ENCODE data around the gene ZCCHC24. TPM values are rescaled to one million over a fixed set of nuclear protein-coding genes. Genes with fewer than 3 reads are reported as not detected.

ZCCHC24 gene
- polyA plus RNA-seq (2013, experiment 1 of 2): 4.7 TPM
- 5.0 TPM for polyA plus RNA-seq (2013, experiment 2 of 2)

GRCh38 chr10:79445161-79445976, at the start of gene ZCCHC24:
Gene ZCCHC24 (minus strand): TSS chr10:79445624. CDS start chr10:79445440, 184 bp downstream.
- peak within 1 kb of the TSS; percentile 41 for H3K18ac ChIP-seq (ENCODE audit: low read length)
- DNase-seq: peak; percentile 99
- H3K27ac ChIP-seq (ENCODE audit: low read depth, low read length): peak within 1 kb of the TSS; percentile 49
- no CpG with 5 or more reads among the region's 95 CpGs for WGBS (ENCODE audit: extremely low coverage, insufficient coverage, low lambda C conversion rate)
- H3K36me3 ChIP-seq (ENCODE audit: control insufficient read depth, insufficient read depth, low read length): no peaks in the 10 kb centered on the region
- no peak within 1 kb of the TSS for H4K8ac ChIP-seq (ENCODE audit: low read depth, low read length)
- H3K4me3 ChIP-seq (ENCODE audit: low read length): peak within 1 kb of the TSS; percentile 51
- H3K79me2 ChIP-seq (ENCODE audit: control insufficient read depth, insufficient read depth, low read length): no peaks in the 10 kb centered on the region
- no peak within 1 kb of the TSS for H2BK120ac ChIP-seq (ENCODE audit: low read depth, low read length)
- H3K56ac ChIP-seq (ENCODE audit: low read length): peak within 1 kb of the TSS; percentile 85
- H3K27me3 ChIP-seq (ENCODE audit: insufficient read depth, low read length, poor library complexity): no peaks in the 10 kb centered on the region
- H2AK5ac ChIP-seq (ENCODE audit: low read length): no peak within 1 kb of the TSS
- H3K4ac ChIP-seq (ENCODE audit: low read depth, low read length): no peak within 1 kb of the TSS
- H3K4me1 ChIP-seq (ENCODE audit: control insufficient read depth, low read depth, low read length): peaks cover 14% of the 10 kb centered on the region
- no peak within 1 kb of the TSS for H4K5ac ChIP-seq (ENCODE audit: low read length)
- no peak within 1 kb of the TSS for H3K23ac ChIP-seq (ENCODE audit: low read length)
- H2BK5ac ChIP-seq (ENCODE audit: low read length): no peak within 1 kb of the TSS
- no peaks in the 10 kb centered on the region for H3K79me1 ChIP-seq (ENCODE audit: low read length)
- H3K4me2 ChIP-seq (ENCODE audit: low read length): peak within 1 kb of the TSS; percentile 90
- H2BK15ac ChIP-seq (replicated peaks; ENCODE audit: low read depth): no peak within 1 kb of the TSS
- peak within 1 kb of the TSS; percentile 75 for H3K9ac ChIP-seq (ENCODE audit: low read length)

- no CpG with 5 or more reads among the region's 1 CpG for WGBS (ENCODE audit: extremely low coverage, insufficient coverage, low lambda C conversion rate)
- no peaks in the 10 kb centered on the region for H3K79me2 ChIP-seq (ENCODE audit: control insufficient read depth, insufficient read depth, low read length)
- H3K4me3 ChIP-seq (ENCODE audit: low read length): no peak overlapping the region
Measured at GRCh38 chr10:79493806-79494205, 48.4 kb upstream of the ZCCHC24 start.

GRCh38 chr10:79492839-79493238, 47.4 kb upstream of the ZCCHC24 start:
- Histone ChIP-seq H3K18ac (ENCODE audit: low read length) (no peak overlapping the region), H3K4me1 (ENCODE audit: control insufficient read depth, low read depth, low read length) (peaks cover 2% of the 10 kb centered on the region), H2BK5ac (ENCODE audit: low read length) (no peak overlapping the region), H3K79me1 (ENCODE audit: low read length) (no peaks in the 10 kb centered on the region), H3K36me3 (ENCODE audit: control insufficient read depth, insufficient read depth, low read length) (no peaks in the 10 kb centered on the region), H3K9ac (ENCODE audit: low read length) (no peak overlapping the region), H2AK5ac (ENCODE audit: low read length) (no peak overlapping the region), H3K4ac (ENCODE audit: low read depth, low read length) (no peak overlapping the region), H3K79me2 (ENCODE audit: control insufficient read depth, insufficient read depth, low read length) (no peaks in the 10 kb centered on the region), H3K27me3 (ENCODE audit: insufficient read depth, low read length, poor library complexity) (no peaks in the 10 kb centered on the region), H4K5ac (ENCODE audit: low read length) (no peak overlapping the region), H3K23ac (ENCODE audit: low read length) (no peak overlapping the region), H3K4me2 (ENCODE audit: low read length) (no peak overlapping the region), H3K27ac (ENCODE audit: low read depth, low read length) (no peak overlapping the region), H4K8ac (ENCODE audit: low read depth, low read length) (no peak overlapping the region), H2BK120ac (ENCODE audit: low read depth, low read length) (no peak overlapping the region), H3K56ac (ENCODE audit: low read length) (no peak overlapping the region), H3K4me3 (ENCODE audit: low read length) (no peak overlapping the region), H2BK15ac (replicated peaks; ENCODE audit: low read depth) (no peak overlapping the region)
- DNase-seq: no peak
- no CpG with 5 or more reads among the region's 3 CpGs for WGBS (ENCODE audit: extremely low coverage, insufficient coverage, low lambda C conversion rate)

More at GRCh38 chr10:79493806-79494205, 48.4 kb upstream of the ZCCHC24 start:
- Histone ChIP-seq H4K8ac (ENCODE audit: low read depth, low read length) (no peak overlapping the region), H3K56ac (ENCODE audit: low read length) (no peak overlapping the region), H4K5ac (ENCODE audit: low read length) (no peak overlapping the region), H3K9ac (ENCODE audit: low read length) (no peak overlapping the region), H3K27me3 (ENCODE audit: insufficient read depth, low read length, poor library complexity) (no peaks in the 10 kb centered on the region), H3K27ac (ENCODE audit: low read depth, low read length) (no peak overlapping the region), H3K4me1 (ENCODE audit: control insufficient read depth, low read depth, low read length) (no peaks in the 10 kb centered on the region), H3K79me1 (ENCODE audit: low read length) (no peaks in the 10 kb centered on the region), H2AK5ac (ENCODE audit: low read length) (no peak overlapping the region), H3K4me2 (ENCODE audit: low read length) (no peak overlapping the region), H2BK5ac (ENCODE audit: low read length) (no peak overlapping the region), H2BK15ac (replicated peaks; ENCODE audit: low read depth) (no peak overlapping the region), H3K23ac (ENCODE audit: low read length) (no peak overlapping the region), H3K4ac (ENCODE audit: low read depth, low read length) (no peak overlapping the region), H3K18ac (ENCODE audit: low read length) (no peak overlapping the region), H2BK120ac (ENCODE audit: low read depth, low read length) (no peak overlapping the region), H3K36me3 (ENCODE audit: control insufficient read depth, insufficient read depth, low read length) (no peaks in the 10 kb centered on the region)
- no peak for DNase-seq

DNA sequence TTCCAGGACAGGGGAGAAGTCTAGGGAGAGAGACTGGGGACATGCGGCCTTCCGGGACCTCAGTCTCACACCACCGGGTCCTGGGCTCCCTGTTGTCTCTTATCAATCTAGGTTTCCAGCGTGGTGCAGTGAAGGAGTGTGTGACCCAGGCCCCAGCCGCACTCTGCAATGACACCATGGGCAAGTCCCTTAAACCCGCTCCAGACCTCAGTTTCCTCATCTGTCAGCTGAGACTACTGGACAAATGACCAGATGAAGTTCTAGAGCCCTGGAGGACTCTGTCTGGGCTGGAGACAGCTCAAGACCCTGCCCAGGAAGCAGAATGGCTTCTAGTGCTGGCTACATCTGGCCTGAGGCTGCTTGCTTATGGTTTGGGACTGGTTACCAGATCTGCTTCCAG, 46.8 kb upstream of the ZCCHC24 start:
- Histone ChIP-seq H2AK5ac (ENCODE audit: low read length) (no peak overlapping the region), H3K18ac (ENCODE audit: low read length) (no peak overlapping the region), H3K4me1 (ENCODE audit: control insufficient read depth, low read depth, low read length) (peaks cover 2% of the 10 kb centered on the region), H3K4me3 (ENCODE audit: low read length) (no peak overlapping the region), H2BK15ac (replicated peaks; ENCODE audit: low read depth) (no peak overlapping the region), H3K79me1 (ENCODE audit: low read length) (no peaks in the 10 kb centered on the region), H4K8ac (ENCODE audit: low read depth, low read length) (no peak overlapping the region), H4K5ac (ENCODE audit: low read length) (no peak overlapping the region), H3K4me2 (ENCODE audit: low read length) (no peak overlapping the region), H2BK120ac (ENCODE audit: low read depth, low read length) (no peak overlapping the region), H3K79me2 (ENCODE audit: control insufficient read depth, insufficient read depth, low read length) (no peaks in the 10 kb centered on the region), H3K4ac (ENCODE audit: low read depth, low read length) (no peak overlapping the region), H3K56ac (ENCODE audit: low read length) (no peak overlapping the region), H3K9ac (ENCODE audit: low read length) (no peak overlapping the region), H3K27me3 (ENCODE audit: insufficient read depth, low read length, poor library complexity) (no peaks in the 10 kb centered on the region), H3K23ac (ENCODE audit: low read length) (no peak overlapping the region), H2BK5ac (ENCODE audit: low read length) (no peak overlapping the region), H3K27ac (ENCODE audit: low read depth, low read length) (no peak overlapping the region), H3K36me3 (ENCODE audit: control insufficient read depth, insufficient read depth, low read length) (no peaks in the 10 kb centered on the region)
- no peak for DNase-seq
- WGBS (ENCODE audit: extremely low coverage, insufficient coverage, low lambda C conversion rate): no CpG with 5 or more reads among the region's 6 CpGs

DNA sequence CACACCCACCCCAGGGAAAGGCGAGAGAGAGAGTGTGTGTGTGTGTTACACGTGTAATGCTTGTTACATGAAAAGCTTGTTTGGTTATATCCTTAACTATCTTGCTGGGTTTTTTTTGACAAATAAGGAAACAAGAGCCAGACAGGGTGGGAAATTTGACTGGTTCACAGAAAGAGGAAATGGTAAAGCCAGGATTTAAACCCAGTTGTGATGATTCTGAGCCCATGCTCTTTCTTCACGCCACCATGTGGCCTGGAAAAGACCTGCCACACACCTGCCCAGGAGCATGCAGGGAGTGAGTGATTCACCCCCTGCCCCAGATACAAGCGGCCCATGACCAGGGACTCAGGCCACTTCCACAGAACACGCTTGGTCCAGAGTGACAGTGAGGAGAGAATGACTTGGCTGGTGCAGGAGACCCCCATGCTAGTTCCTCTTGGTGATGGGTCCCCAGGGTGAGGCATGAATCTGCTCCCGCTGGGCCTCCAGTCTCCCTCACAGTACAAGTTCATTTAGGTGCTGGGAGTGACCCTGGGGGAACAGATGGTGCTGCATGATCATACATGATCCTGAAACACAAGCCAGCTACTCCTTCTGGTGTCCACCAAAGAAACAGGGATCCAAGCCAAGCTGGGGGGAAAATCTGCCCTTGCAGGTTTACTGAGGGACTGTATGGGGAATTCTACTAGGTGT, 45.9 kb upstream of the ZCCHC24 start:
- H3K36me3 ChIP-seq (ENCODE audit: control insufficient read depth, insufficient read depth, low read length): no peaks in the 10 kb centered on the region
- no peak overlapping the region for H4K5ac ChIP-seq (ENCODE audit: low read length)
- no peak overlapping the region for H3K4me2 ChIP-seq (ENCODE audit: low read length)
- H3K27me3 ChIP-seq (ENCODE audit: insufficient read depth, low read length, poor library complexity): no peaks in the 10 kb centered on the region
- peak overlapping the region; percentile 35 for H3K56ac ChIP-seq (ENCODE audit: low read length)
- no peak overlapping the region for H2BK15ac ChIP-seq (replicated peaks; ENCODE audit: low read depth)
- no peaks in the 10 kb centered on the region for H3K79me2 ChIP-seq (ENCODE audit: control insufficient read depth, insufficient read depth, low read length)
- peaks cover 2% of the 10 kb centered on the region for H3K4me1 ChIP-seq (ENCODE audit: control insufficient read depth, low read depth, low read length)
- no peaks in the 10 kb centered on the region for H3K79me1 ChIP-seq (ENCODE audit: low read length)
- no peak overlapping the region for H3K27ac ChIP-seq (ENCODE audit: low read depth, low read length)
- no peak overlapping the region for H4K8ac ChIP-seq (ENCODE audit: low read depth, low read length)
- no peak overlapping the region for H3K9ac ChIP-seq (ENCODE audit: low read length)
- no peak overlapping the region for H2BK120ac ChIP-seq (ENCODE audit: low read depth, low read length)
- DNase-seq: peak; percentile 53
- H3K18ac ChIP-seq (ENCODE audit: low read length): no peak overlapping the region
- no peak overlapping the region for H3K4ac ChIP-seq (ENCODE audit: low read depth, low read length)
- H2AK5ac ChIP-seq (ENCODE audit: low read length): no peak overlapping the region
- H3K4me3 ChIP-seq (ENCODE audit: low read length): no peak overlapping the region
- no CpG with 5 or more reads among the region's 6 CpGs for WGBS (ENCODE audit: extremely low coverage, insufficient coverage, low lambda C conversion rate)
- no peak overlapping the region for H2BK5ac ChIP-seq (ENCODE audit: low read length)
- no peak overlapping the region for H3K23ac ChIP-seq (ENCODE audit: low read length)

All from mesendoderm (in vitro differentiated cells).